GM19043 (cell line): Measurements from ENCODE around the gene ACTR1A.
"Not testable (repeated sequence)": the region's sequence is repeated elsewhere in the genome, so short reads cannot be mapped to it uniquely, and the experiment has no call there.

Experiments
- ATAC-seq: cut with Tn5 transposase; IDR thresholded peaks from one replicate; pipeline ENCODE4 v1.9.1; 2021; ENCODE audit warnings: low read depth; ENCODE audit not compliant: unreplicated experiment

Gene ACTR1A

DNA sequence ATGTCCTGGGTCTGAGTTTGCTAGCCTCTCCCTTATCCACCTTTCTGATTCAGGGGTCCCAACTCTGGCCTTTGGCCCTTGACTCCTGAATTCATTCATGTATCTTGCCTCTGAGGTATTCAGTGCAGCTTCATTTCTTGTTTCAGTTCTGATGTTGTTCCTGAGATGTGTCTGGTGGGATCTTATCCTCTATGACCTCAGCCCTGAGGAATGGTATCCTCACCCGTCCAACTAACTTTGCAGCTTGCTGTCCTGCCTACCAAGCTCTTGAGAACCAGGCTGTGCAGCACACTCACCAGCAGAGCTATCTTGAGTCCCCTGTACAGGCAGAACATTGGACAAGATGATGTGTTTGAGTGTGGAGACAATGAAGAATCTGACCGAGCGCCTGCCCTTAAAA, 15.0 kb upstream of the ACTR1A start:
- no peak for ATAC-seq

GRCh38 chr10:102515724-102516123, 13.2 kb upstream of the ACTR1A start:
- no peak for ATAC-seq

DNA sequence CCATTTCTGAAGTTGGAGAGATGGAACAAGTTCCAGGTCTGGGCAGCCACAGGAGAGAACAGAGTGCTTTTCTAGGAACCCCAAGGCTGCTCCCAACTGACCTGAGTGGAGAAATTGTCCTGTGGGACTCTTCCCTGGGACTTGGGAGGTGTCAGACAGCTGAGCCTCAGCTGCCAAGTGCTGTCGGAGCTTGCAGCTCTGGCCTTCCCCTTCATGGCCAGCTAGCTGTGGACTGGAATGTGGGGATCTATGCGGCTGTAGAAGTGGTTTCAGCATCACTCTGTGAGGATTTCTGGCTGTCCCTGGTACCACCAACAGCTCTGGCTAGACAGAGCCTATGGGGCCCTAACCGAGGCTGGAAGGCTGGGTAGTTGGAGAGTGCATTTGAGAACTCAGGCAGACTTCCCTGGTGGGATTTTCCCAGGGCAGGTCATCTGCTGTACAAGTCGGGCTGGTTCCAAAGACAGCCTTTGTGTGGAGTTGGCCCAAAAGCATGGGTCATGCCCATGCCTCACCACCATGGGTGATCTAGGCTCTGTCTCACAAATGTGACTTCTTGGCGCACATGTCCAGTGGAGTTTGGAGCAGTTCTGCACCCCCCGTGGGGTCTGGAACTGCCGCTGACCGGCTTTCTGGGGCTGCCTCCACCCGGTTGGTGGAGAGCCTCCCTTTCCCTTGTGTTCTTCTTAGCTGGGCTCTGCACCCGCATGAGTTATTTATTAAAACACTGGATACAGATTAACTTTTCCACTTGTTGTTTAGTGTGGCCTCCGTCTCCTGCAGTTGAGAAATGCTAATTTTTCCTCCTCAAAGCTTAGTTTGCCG, 12.2 kb upstream of the ACTR1A start:
- ATAC-seq, result no peak

DNA sequence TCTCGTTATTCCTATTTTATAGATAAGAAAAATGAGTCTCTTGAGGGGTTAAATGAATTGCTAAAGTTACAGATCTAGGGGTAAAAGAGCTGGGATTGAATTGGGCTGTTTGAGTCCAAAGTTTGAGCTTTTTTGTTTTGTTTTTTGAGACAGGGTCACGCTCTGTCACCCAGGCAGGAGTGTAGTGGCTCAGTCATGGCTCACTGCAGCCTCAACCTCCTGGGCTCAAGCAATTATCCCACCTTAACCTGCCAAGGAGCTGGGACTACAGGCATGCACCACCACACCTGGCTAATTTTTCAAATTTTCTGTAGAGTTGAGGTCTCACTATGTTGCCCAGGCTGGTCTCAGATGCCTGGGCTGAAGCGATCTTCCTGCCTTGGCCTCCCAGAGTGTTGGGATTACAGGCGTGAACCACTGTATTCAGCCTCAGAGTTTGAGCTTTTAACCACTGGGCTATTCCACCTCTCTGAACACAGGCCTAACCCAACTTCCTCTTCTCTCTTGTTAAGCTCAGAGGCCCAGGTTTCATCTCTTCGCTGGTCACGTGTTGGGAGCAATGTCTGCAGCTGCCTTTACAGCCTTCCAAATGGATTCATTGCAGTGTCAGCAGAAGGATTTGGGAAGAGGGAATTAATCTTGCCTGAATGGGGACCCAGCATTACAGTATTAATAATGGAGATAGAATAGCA, 9.2 kb upstream of the ACTR1A start:
- ATAC-seq, result peak; percentile 85

- ATAC-seq, result no peak
Observed at GRCh38 chr10:102509387-102509786, 6.9 kb upstream of the ACTR1A start.

GRCh38 chr10:102508506-102508905, 6.0 kb upstream of the ACTR1A start:
- ATAC-seq, result no peak

GRCh38 chr10:102507521-102507920, 5.0 kb upstream of the ACTR1A start:
- ATAC-seq, result no peak

- no peak for ATAC-seq
Observed at GRCh38 chr10:102505462-102506115, 3.1 kb upstream of the ACTR1A start.

DNA sequence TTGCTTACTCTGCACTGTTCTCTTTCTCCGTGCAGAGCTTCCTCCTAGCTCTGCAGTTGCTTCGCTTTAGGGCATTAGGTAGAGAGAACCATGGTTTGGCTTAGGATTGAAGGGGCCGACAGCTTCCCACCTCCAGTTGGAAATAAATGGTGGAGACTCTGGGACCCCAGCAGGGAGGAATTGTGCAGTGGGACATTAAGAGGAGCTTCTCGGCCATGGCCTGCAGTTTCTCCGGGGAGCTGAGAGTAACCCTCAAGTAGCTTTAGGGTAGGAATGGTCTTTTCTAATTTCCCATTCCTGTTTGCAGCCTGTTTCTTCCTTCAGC, 2.4 kb upstream of the ACTR1A start:
- no peak for ATAC-seq

DNA sequence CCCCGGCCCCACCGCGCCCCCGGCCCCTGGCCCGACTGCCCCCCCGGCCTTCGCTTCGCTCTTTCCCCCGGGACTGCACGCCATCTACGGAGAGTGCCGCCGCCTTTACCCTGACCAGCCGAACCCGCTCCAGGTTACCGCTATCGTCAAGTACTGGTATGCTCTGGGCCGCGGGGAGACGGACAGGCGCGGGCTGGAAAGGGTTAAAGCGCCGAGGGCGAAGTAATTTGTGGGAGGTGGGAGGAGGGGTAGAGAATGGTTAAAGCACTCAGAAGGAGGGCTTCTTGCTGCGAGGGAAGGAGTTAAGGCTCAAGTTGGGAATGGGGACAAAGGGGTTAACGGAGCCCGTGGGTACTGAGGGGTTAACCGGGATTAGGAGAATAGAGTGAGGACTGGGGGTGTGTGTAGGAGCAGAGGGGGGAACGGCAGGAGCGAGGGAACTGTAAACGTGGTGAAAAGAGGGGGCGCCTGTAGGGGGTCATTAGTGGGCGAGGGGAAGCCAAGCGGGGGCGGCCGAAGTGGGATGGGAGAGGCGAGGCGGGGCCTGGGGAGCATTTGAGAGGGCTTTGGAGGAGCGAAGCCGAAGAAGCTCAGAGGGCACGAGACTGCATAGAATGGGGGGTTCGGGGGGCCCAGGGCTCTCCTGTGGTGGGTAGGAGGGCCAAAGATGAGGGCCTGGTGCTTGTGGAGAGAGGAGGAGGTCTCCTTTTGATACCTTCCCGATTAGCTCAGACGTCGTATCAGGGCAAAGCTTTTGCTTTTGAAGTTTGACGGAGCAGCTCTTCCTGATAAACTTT, 1.9 kb upstream of the ACTR1A start:
- ATAC-seq, result no peak

GRCh38 chr10:102503264-102504178, 1.0 kb upstream of the ACTR1A start, which contains the start of gene SUFU:
TSS of gene SUFU (plus strand) at chr10:102503972. CDS start at chr10:102504153, 181 bp downstream.
- ATAC-seq, result peak; percentile 50

DNA sequence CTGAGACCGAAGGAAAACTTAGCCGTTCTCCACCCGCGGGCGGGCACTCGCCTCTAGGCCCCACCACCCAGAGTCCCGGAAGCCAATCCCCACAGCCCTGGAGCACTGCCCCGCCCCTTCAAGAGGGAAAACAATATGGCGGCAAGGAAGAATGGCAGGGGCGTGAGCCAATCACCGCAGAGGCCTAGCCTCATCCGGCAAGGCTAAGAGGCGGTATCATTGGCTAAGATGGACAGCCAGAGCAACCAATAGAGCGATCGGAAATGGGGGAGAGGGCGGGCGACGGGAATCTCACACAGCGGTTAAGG, 529 bp downstream of the ACTR1A start:
- peak; percentile 65 for ATAC-seq

DNA sequence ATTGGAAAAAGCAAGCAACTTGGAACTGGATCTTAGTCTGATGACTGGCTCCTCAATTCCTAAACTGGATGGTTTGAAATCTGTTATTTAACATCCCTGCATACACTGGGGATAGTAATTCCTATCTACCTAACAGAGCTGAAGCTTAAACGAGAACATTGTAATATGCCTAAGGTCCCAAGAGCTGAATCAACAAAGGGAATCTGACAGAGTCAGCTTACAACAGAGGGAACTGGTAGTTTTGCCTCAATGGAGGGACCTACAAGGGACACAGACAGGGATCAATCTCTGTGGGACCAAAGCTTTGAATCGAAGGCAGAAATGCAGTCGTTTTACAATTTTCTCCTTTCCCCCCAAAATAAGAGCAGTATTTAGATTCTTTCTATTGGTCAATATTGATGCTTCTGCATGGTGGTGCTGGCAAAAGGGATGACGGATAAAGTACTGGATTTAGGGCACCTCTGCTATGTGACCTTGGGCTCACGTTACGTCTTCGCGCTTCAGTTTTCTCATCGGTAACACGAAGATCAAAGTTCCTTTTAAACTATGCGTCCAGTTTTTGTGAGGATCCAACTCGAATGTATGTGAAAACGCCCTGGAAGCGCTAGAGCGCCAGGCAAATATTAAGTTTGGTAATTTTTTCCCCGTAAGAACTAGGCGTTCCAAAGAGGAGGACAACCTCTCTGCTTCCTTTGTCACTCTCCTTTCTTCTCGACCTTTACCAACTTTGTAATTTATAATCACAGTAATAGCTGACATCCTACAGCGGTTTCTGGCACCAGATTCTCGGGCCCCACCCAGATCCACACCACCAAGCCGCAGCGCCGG, 1.1 kb downstream of the ACTR1A start:
- no peak for ATAC-seq

GRCh38 chr10:102500686-102501085, 1.8 kb downstream of the ACTR1A start:
- ATAC-seq, result not testable (repeated sequence)

DNA sequence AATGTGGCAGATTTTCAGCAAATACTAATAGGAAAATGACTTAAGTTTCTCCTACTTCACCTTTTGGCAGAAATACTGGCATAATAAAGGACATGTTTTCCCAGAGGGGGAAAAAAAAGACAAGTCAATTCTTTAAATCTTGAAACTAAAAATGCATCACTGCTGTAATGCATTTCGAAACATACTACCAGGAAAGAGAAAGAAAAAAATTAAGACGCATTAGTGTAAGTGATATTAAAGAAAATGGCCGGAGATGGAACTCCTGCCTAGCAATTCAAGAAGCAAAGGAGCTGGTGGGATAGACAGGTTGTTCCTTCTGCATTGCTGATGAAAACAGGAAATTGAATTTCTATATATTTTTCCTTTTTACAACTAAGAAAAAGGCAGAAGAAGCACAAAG, 3.2 kb downstream of the ACTR1A start:
- no peak for ATAC-seq

DNA sequence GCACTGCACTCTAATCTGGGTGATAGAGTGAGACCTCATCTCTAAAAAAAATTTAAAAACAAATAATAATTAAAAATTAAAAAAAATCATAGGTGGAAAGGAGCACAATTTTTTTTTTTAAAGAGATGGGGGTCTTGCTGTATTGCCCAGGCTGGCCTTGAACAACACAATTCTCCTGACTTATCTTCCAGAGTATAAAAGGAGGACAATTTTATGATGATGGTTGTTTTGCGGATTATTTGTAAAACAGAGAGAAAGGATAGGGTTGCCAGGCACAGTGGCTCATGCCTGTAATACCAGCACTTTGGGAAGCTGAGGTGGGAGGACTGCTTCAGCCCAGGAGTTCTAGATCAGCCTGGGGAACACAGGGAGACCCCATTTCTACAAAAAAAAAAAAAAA, 5.0 kb downstream of the ACTR1A start:
- ATAC-seq, result no peak

DNA sequence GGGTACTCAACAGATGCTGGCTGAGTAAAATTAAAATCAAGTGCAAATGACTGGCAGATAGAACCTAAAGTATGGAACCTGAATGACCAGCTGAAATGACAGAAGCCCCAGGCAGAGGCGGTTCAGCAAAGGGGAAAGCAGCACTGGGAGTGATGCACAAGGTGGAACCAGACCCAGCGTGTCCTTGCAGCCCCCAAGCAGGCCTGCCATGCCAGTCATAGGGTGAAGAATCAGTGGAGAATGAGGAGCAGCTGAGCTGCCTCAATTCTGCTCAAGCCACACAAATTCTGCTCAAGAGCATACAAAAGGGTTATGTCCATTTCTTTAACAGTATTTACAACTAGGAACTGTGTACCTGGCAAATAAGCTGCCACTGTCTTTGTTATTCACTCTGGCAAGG, 8.7 kb downstream of the ACTR1A start:
- ATAC-seq, result no peak

GRCh38 chr10:102492983-102493382, 9.5 kb downstream of the ACTR1A start:
- ATAC-seq, result no peak

- ATAC-seq, result no peak
Observed at GRCh38 chr10:102492344-102492939, 10.1 kb downstream of the ACTR1A start.
